HL-60 (cell line): ENCODE results near the gene CLEC18A.

ENCODE experiments used
- DNase-seq, 2 experiments: peaks; one replicate each; pipeline ENCODE4 v3.0.0-alpha.2; 2010 to 2020; ENCODE audit warnings: low read depth in 1 of 2, low spot score in 1 of 2
- H3K27ac ChIP-seq: fragments of 250-450 bp; sonication (Bioruptor Pico); replicated peaks from 2 replicates; pipeline ENCODE4 v1.5.1; 2020; ENCODE audit warnings: mild to moderate bottlenecking, moderate library complexity
- H3K27me3 ChIP-seq: fragments of 250-450 bp; sonication (Bioruptor Pico); 2 replicates; pipeline ENCODE4 v1.5.1; 2021; ENCODE audit warnings: mild to moderate bottlenecking, moderate library complexity; ENCODE audit not compliant: insufficient read depth, poor library complexity, severe bottlenecking
- H3K4me3 ChIP-seq: replicated peaks from 2 replicates; pipeline ENCODE4 v1.5.1; 2011; ENCODE audit warnings: mild to moderate bottlenecking, control low read depth, low read length; ENCODE audit not compliant: insufficient read depth
- CTCF ChIP-seq: IDR thresholded peaks from one replicate; pipeline ENCODE4 v1.5.1; 2011; ENCODE audit warnings: low read length, control low read depth, inconsistent platforms; ENCODE audit not compliant: insufficient read depth
- GABPA ChIP-seq: IDR thresholded peaks from 2 replicates; pipeline ENCODE4 v1.6.1; 2012; ENCODE audit warnings: low read depth
- POLR2AphosphoS5 ChIP-seq: IDR thresholded peaks from 2 replicates; pipeline ENCODE4 v1.6.1; 2012; ENCODE audit warnings: low read depth
- REST ChIP-seq: IDR thresholded peaks from 2 replicates; pipeline ENCODE4 v1.6.1; 2012; ENCODE audit warnings: low read depth; ENCODE audit not compliant: insufficient replicate concordance
- SPI1 ChIP-seq: IDR thresholded peaks from 2 replicates; pipeline ENCODE4 v1.6.1; 2012; ENCODE audit warnings: low read depth, mild to moderate bottlenecking, borderline replicate concordance

The CLEC18A gene

GRCh38 chr16:69938981-69939820 is 11.9 kb upstream of the CLEC18A start:
- no peaks in the 10 kb centered on the region for H3K27me3 ChIP-seq
- no peak overlapping the region for H3K4me3 ChIP-seq
- TF ChIP-seq SPI1 (no peak), CTCF (no peak), POLR2AphosphoS5 (no peak), GABPA (no peak), REST (no peak)
- H3K27ac ChIP-seq: no peak overlapping the region
- DNase-seq: no peak

GRCh38 chr16:69939821-69940585 is 11.1 kb upstream of the CLEC18A start:
- no peak overlapping the region for H3K4me3 ChIP-seq
- DNase-seq: no peak
- H3K27ac ChIP-seq: no peak overlapping the region
- TF ChIP-seq SPI1: no peak
- TF ChIP-seq REST: no peak
- TF ChIP-seq POLR2AphosphoS5: no peak
- TF ChIP-seq CTCF: no peak
- TF ChIP-seq GABPA: no peak
- H3K27me3 ChIP-seq: no peaks in the 10 kb centered on the region

GRCh38 chr16:69940676-69941075 is 10.5 kb upstream of the CLEC18A start:
- no peak for DNase-seq
- no peak for TF ChIP-seq CTCF
- no peak overlapping the region for H3K4me3 ChIP-seq
- H3K27ac ChIP-seq: no peak overlapping the region
- H3K27me3 ChIP-seq: no peaks in the 10 kb centered on the region
